ENCODE data around the gene MCC.

The MCC gene

DNA sequence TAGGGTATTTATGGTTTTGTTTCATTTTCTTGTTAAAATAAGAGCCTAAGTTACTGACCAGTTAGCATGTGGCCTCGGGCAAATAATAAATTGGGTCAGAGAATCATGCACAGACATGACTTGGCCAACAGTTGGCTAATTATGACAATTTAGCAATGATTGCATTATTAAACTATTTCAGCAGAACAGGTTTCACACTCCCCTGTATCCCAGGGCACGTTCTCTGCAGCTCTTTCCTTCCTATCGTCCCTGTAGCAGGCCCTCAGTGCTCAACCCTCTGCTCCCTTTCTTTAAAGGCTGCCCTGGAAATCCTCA, 221.4 kb downstream of the MCC start:
- TF ChIP-seq EGR1 (IDR thresholded peaks at IDR 0.05) = no peak
- TF ChIP-seq CREB1 (IDR thresholded peaks at IDR 0.05; ENCODE audit: low read depth) = no peak
- TF ChIP-seq YY1 (IDR thresholded peaks at IDR 0.05; ENCODE audit: low read depth) = no peak
- TF ChIP-seq EP300 (IDR thresholded peaks at IDR 0.05; ENCODE audit: borderline replicate concordance) = no peak
- TF ChIP-seq NFIC (IDR thresholded peaks at IDR 0.05) = no peak
- no peak for TF ChIP-seq CEBPB (IDR thresholded peaks at IDR 0.05)
- no peak for TF ChIP-seq RAD21 (IDR thresholded peaks at IDR 0.05; ENCODE audit: low read depth)
- no peak for TF ChIP-seq FOXM1 (IDR thresholded peaks at IDR 0.05; ENCODE audit: borderline replicate concordance, low read depth)
- TF ChIP-seq, protein P1, sequence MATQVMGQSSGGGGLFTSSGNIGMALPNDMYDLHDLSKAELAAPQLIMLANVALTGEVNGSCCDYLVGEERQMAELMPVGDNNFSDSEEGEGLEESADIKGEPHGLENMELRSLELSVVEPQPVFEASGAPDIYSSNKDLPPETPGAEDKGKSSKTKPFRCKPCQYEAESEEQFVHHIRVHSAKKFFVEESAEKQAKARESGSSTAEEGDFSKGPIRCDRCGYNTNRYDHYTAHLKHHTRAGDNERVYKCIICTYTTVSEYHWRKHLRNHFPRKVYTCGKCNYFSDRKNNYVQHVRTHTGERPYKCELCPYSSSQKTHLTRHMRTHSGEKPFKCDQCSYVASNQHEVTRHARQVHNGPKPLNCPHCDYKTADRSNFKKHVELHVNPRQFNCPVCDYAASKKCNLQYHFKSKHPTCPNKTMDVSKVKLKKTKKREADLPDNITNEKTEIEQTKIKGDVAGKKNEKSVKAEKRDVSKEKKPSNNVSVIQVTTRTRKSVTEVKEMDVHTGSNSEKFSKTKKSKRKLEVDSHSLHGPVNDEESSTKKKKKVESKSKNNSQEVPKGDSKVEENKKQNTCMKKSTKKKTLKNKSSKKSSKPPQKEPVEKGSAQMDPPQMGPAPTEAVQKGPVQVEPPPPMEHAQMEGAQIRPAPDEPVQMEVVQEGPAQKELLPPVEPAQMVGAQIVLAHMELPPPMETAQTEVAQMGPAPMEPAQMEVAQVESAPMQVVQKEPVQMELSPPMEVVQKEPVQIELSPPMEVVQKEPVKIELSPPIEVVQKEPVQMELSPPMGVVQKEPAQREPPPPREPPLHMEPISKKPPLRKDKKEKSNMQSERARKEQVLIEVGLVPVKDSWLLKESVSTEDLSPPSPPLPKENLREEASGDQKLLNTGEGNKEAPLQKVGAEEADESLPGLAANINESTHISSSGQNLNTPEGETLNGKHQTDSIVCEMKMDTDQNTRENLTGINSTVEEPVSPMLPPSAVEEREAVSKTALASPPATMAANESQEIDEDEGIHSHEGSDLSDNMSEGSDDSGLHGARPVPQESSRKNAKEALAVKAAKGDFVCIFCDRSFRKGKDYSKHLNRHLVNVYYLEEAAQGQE (IDR thresholded peaks at IDR 0.05; ENCODE audit: low read depth) = no peak
- no peak for TF ChIP-seq USF1 (IDR thresholded peaks at IDR 0.05)
- no peak for TF ChIP-seq ZBTB7A (IDR thresholded peaks at IDR 0.05; ENCODE audit: low read depth)
- no peak for TF ChIP-seq TCF12 (IDR thresholded peaks at IDR 0.05; ENCODE audit: low read depth)
- no peak for TF ChIP-seq TEAD4 (IDR thresholded peaks at IDR 0.05)
- TF ChIP-seq TAF1 (IDR thresholded peaks at IDR 0.05; ENCODE audit: low read depth) = no peak
- TF ChIP-seq, protein P2, sequence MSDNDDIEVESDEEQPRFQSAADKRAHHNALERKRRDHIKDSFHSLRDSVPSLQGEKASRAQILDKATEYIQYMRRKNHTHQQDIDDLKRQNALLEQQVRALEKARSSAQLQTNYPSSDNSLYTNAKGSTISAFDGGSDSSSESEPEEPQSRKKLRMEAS (IDR thresholded peaks at IDR 0.05) = no peak

DNA sequence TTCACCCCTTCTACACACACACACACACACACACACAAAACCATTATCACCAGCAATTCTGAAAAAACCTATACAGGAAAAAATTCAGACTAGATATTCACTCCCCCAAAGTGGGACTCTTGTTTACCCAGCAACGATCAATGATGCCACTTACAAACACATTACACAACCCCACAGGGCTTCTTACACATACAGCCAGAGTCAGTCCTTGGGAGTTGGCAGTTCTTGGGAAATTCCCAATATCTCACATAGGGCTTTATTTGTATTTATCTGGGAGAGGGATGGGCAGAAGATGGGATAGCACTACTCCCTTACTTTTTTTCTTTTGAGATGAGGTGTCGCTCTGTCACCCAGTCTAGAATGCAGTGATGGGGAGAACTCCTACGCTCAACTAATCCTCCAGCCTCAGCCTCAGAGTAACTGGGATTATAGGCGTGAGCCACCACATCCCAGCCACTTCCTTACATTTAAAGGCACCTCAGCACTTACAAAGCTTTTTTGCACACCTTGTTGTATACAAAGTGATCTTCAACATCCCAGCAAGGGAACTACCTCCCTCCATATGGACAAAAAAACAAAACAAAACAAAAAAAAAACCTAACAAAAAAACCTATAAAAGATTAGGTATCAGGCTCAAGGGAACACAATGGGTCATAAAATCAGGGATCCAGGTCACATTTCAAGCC, 221.9 kb downstream of the MCC start:
- TF ChIP-seq RAD21 (IDR thresholded peaks at IDR 0.05; ENCODE audit: low read depth) (no peak), NFIC (IDR thresholded peaks at IDR 0.05) (no peak), CREB1 (IDR thresholded peaks at IDR 0.05; ENCODE audit: low read depth) (no peak), CEBPB (IDR thresholded peaks at IDR 0.05) (no peak), TAF1 (IDR thresholded peaks at IDR 0.05; ENCODE audit: low read depth) (no peak), TCF12 (IDR thresholded peaks at IDR 0.05; ENCODE audit: low read depth) (no peak), USF1 (IDR thresholded peaks at IDR 0.05) (no peak), EGR1 (IDR thresholded peaks at IDR 0.05) (no peak), ZBTB7A (IDR thresholded peaks at IDR 0.05; ENCODE audit: low read depth) (no peak), TEAD4 (IDR thresholded peaks at IDR 0.05) (no peak)
- TF ChIP-seq, protein P1 (IDR thresholded peaks at IDR 0.05; ENCODE audit: low read depth) = no peak

GRCh38 chr5:113265190-113265589, 223.1 kb downstream of the MCC start:
- TF ChIP-seq EP300 (IDR thresholded peaks at IDR 0.05; ENCODE audit: borderline replicate concordance) = no peak
- TF ChIP-seq EGR1 (IDR thresholded peaks at IDR 0.05) = no peak
- TF ChIP-seq, protein P1 (IDR thresholded peaks at IDR 0.05; ENCODE audit: low read depth) = no peak
- TF ChIP-seq RAD21 (IDR thresholded peaks at IDR 0.05; ENCODE audit: low read depth) = no peak
- TF ChIP-seq YY1 (IDR thresholded peaks at IDR 0.05; ENCODE audit: low read depth) = no peak
- no peak for TF ChIP-seq TCF12 (IDR thresholded peaks at IDR 0.05; ENCODE audit: low read depth)
- no peak for TF ChIP-seq FOXM1 (IDR thresholded peaks at IDR 0.05; ENCODE audit: borderline replicate concordance, low read depth)
- TF ChIP-seq, protein P2 (IDR thresholded peaks at IDR 0.05) = no peak
- TF ChIP-seq TAF1 (IDR thresholded peaks at IDR 0.05; ENCODE audit: low read depth) = no peak
- TF ChIP-seq CEBPB (IDR thresholded peaks at IDR 0.05) = no peak

DNA sequence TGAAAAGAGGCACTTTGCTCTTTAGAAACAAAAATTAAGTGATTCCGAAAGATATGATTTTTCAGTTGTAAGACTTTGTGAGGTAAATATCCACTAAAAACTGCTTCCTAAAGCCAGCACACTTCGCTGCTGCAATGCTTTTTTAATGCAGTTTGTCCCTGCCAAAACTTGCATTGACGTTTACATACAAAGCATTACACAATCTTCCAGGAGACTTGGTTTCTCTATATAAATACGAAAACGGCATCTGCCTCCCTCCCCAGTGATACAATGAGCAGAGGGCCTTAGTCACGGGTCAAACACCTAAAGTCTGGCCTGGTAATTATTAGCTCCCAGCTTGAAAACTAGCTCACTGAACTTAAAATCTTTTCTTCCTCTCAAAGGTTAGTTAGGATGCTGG, 224.2 kb downstream of the MCC start:
- TF ChIP-seq ZBTB7A (IDR thresholded peaks at IDR 0.05; ENCODE audit: low read depth) (no peak), EGR1 (IDR thresholded peaks at IDR 0.05) (no peak), EP300 (IDR thresholded peaks at IDR 0.05; ENCODE audit: borderline replicate concordance) (no peak), CREB1 (IDR thresholded peaks at IDR 0.05; ENCODE audit: low read depth) (no peak), TCF12 (IDR thresholded peaks at IDR 0.05; ENCODE audit: low read depth) (no peak), TAF1 (IDR thresholded peaks at IDR 0.05; ENCODE audit: low read depth) (no peak), YY1 (IDR thresholded peaks at IDR 0.05; ENCODE audit: low read depth) (no peak), FOXM1 (IDR thresholded peaks at IDR 0.05; ENCODE audit: borderline replicate concordance, low read depth) (no peak)

Data from Ishikawa (cell line).